Sigmoid colon (tissue), 7 donors: Measurements from ENCODE around the gene PANK4. TPM values are rescaled to one million over a fixed set of nuclear protein-coding genes. Genes with fewer than 3 reads are reported as not detected.

ENCODE experiments used
- DNase-seq: peaks from one replicate; pipeline ENCODE4 v3.0.0-alpha.2; 2019
- H3K27ac ChIP-seq, 4 donors: fragments of 200-600 bp; sonication (generic); one replicate each; pipeline ENCODE4 v1.5.1; 2016 to 2019; ENCODE audit warnings: mild to moderate bottlenecking in 1 of 4
- H3K27me3 ChIP-seq, 3 donors: fragments of 200-600 bp; sonication (generic); one replicate each; pipeline ENCODE4 v1.5.1; 2019; ENCODE audit warnings: mild to moderate bottlenecking in 1 of 3
- H3K36me3 ChIP-seq, 4 donors: fragments of 200-600 bp; sonication (generic); one replicate each; pipeline ENCODE4 v1.5.1; 2016 to 2019
- H3K4me1 ChIP-seq, 4 donors: fragments of 200-600 bp; sonication (generic); one replicate each; pipeline ENCODE4 v1.5.1; 2017 to 2019
- H3K4me3 ChIP-seq, 4 donors: fragments of 200-600 bp; sonication (generic); one replicate each; pipeline ENCODE4 v1.5.1; 2017 to 2019; ENCODE audit warnings: mild to moderate bottlenecking in 2 of 4, moderate library complexity in 1 of 4
- H3K9me3 ChIP-seq, 4 donors: fragments of 200-600 bp in 3 of 4; sonication (generic) in 3 of 4; one replicate each; pipeline versions ENCODE4 v1.5.1 to v1.6.1; 2013 to 2019
- EP300 ChIP-seq, 4 donors: sonication (generic); formaldehyde crosslinking; IDR thresholded peaks; one replicate each; pipeline ENCODE4 v1.6.1; 2017; ENCODE audit warnings: antibody characterized with exemption in 4 of 4
- POLR2A ChIP-seq, 2 donors: fragments of 450-650 bp; IDR thresholded peaks; one replicate each; pipeline ENCODE4 v1.6.1; 2016; ENCODE audit warnings: antibody characterized with exemption in 2 of 2, mild to moderate bottlenecking in 2 of 2, moderate library complexity in 2 of 2
- POLR2AphosphoS5 ChIP-seq, 4 donors: sonication (generic); formaldehyde crosslinking; IDR thresholded peaks; one replicate each; pipeline ENCODE4 v1.6.1; 2017; ENCODE audit warnings: antibody characterized with exemption in 4 of 4
- WGBS, 2 donors: extraction: QIAGEN DNeasy Blood & Tissue Kit; methylation state at CpG; one replicate each; pipeline ENCODE4 v1.1.7; 2013; 5-methylcytosine and 5-hydroxymethylcytosine counted together
- intact Hi-C: fragments of 100-400 bp; cut with DNase I; formaldehyde crosslinking; loops from one replicate; pipeline ENCODE4 v1.15.1; 2023
- polyA plus RNA-seq, 3 donors: library from polyadenylated mRNA; stranded (reverse); fragments of 200-250 nt; gene quantifications; one replicate each; pipeline ENCODE4 v1.2.3, GENCODE V29; 2013
- total RNA-seq, 4 donors: library from RNA; depleted of rRNA; stranded (reverse); fragments of >200 nt; gene quantifications; one replicate each; pipeline ENCODE4 v1.1.0, GENCODE V29; 2016
- TF ChIP-seq, protein P1 (sequence below), 4 experiments: fragments of 450-650 bp in 3 of 4; fragments of 200-600 bp in 1 of 4; IDR thresholded peaks; one replicate each; pipeline ENCODE4 v1.5.1; 2016 to 2019; ENCODE audit warnings: antibody characterized with exemption in 4 of 4, mild to moderate bottlenecking in 3 of 4, moderate library complexity in 2 of 4
- donor health status: healthy with polysubstance abuse.
- donor health status: Bipolar disorder and iron deficiency.
- donor health status: healthy.

The PANK4 gene
- total and polyA plus RNA-seq, 7 donors, result 11.4 to 37.7 (median 25.4) TPM

DNA sequence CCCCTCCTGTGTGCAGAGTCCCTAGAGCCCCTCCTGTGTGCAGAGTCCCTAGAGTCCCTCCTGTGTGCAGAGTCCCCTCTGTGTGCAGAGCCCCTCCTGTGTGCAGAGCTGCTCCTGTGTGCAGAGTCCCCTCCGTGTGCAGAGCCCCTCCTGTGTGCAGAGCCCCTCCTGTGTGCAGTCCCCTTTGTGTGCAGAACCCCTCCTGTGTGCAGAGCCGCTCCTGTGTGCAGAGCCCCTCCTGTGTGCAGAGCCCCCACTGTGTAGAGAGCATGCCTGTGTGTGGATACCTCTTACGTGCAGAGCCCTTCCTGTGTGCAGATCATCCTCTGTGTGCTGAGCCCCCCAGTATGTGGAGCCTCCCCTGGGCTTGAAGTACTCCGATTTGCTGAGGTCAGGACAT is 12.0 kb upstream of the PANK4 start:
- intact Hi-C loops, result no loop called here
- Histone ChIP-seq H3K27ac (no peak overlapping the region), H3K27me3 (peaks cover 23 to 99% (median 66%) of the 10 kb centered on the region in 3 donors), H3K9me3 (no peaks in the 10 kb centered on the region), H3K4me3 (no peak overlapping the region), H3K4me1 (peaks cover 0 to 8% (median 6%) of the 10 kb centered on the region in 4 donors), H3K36me3 (no peaks in the 10 kb centered on the region)
- WGBS, 2 donors, result 86 to 91% methylated on average over 4 of the region's 4 CpGs
- TF ChIP-seq POLR2A (IDR thresholded peaks at IDR 0.05) (no peak), POLR2AphosphoS5 (IDR thresholded peaks at IDR 0.05) (no peak), EP300 (IDR thresholded peaks at IDR 0.05) (no peak)
- TF ChIP-seq, protein P1, sequence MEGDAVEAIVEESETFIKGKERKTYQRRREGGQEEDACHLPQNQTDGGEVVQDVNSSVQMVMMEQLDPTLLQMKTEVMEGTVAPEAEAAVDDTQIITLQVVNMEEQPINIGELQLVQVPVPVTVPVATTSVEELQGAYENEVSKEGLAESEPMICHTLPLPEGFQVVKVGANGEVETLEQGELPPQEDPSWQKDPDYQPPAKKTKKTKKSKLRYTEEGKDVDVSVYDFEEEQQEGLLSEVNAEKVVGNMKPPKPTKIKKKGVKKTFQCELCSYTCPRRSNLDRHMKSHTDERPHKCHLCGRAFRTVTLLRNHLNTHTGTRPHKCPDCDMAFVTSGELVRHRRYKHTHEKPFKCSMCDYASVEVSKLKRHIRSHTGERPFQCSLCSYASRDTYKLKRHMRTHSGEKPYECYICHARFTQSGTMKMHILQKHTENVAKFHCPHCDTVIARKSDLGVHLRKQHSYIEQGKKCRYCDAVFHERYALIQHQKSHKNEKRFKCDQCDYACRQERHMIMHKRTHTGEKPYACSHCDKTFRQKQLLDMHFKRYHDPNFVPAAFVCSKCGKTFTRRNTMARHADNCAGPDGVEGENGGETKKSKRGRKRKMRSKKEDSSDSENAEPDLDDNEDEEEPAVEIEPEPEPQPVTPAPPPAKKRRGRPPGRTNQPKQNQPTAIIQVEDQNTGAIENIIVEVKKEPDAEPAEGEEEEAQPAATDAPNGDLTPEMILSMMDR (IDR thresholded peaks at IDR 0.05), result no peak
- DNase-seq, result no peak

GRCh38 chr1:2537784-2538115 is 11.4 kb upstream of the PANK4 start:
- Histone ChIP-seq H3K4me3 (no peak overlapping the region), H3K4me1 (peaks cover 0 to 8% (median 6%) of the 10 kb centered on the region in 4 donors), H3K27ac (no peak overlapping the region), H3K9me3 (no peaks in the 10 kb centered on the region), H3K36me3 (no peaks in the 10 kb centered on the region), H3K27me3 (peaks cover 23 to 99% (median 64%) of the 10 kb centered on the region in 3 donors)
- intact Hi-C loops, result no loop called here
- DNase-seq, result no peak
- TF ChIP-seq POLR2A (IDR thresholded peaks at IDR 0.05) (no peak), EP300 (IDR thresholded peaks at IDR 0.05) (no peak), POLR2AphosphoS5 (IDR thresholded peaks at IDR 0.05) (no peak)
- TF ChIP-seq, protein P1 (IDR thresholded peaks at IDR 0.05), result no peak
- 24 to 66% methylated on average over 9 of the region's 9 CpGs for WGBS, 2 donors

- H3K27me3 ChIP-seq, result peaks cover 35 to 99% (median 75%) of the 10 kb centered on the region in 3 donors
- no peak overlapping the region for H3K4me3 ChIP-seq
- no peak for DNase-seq
- H3K9me3 ChIP-seq, result no peaks in the 10 kb centered on the region
- no peaks in the 10 kb centered on the region for H3K36me3 ChIP-seq
- no peak overlapping the region for H3K27ac ChIP-seq
- H3K4me1 ChIP-seq, result peaks cover 0 to 10% (median 7%) of the 10 kb centered on the region in 4 donors
- WGBS, 2 donors, result 63 to 87% methylated on average over 9 of the region's 9 CpGs
- TF ChIP-seq POLR2AphosphoS5 (IDR thresholded peaks at IDR 0.05) (no peak), EP300 (IDR thresholded peaks at IDR 0.05) (no peak), POLR2A (IDR thresholded peaks at IDR 0.05) (no peak)
- TF ChIP-seq, protein P1 (IDR thresholded peaks at IDR 0.05), result no peak
- intact Hi-C loops, result no loop called here
Measured at GRCh38 chr1:2535981-2536380, 9.6 kb upstream of the PANK4 start.

GRCh38 chr1:2535455-2535854 is 9.1 kb upstream of the PANK4 start:
- intact Hi-C loops, result no loop called here
- TF ChIP-seq POLR2AphosphoS5 (IDR thresholded peaks at IDR 0.05), result no peak
- TF ChIP-seq, protein P1 (IDR thresholded peaks at IDR 0.05), result no peak
- TF ChIP-seq EP300 (IDR thresholded peaks at IDR 0.05), result no peak
- Histone ChIP-seq H3K36me3 (no peaks in the 10 kb centered on the region), H3K9me3 (no peaks in the 10 kb centered on the region), H3K4me1 (peaks cover 0 to 10% (median 9%) of the 10 kb centered on the region in 4 donors), H3K27me3 (peaks cover 35 to 99% (median 75%) of the 10 kb centered on the region in 3 donors), H3K27ac (no peak overlapping the region), H3K4me3 (no peak overlapping the region)
- 12 to 63% methylated on average over 27 of the region's 27 CpGs for WGBS, 2 donors
- DNase-seq, result no peak
